GM19452 (cell line): ENCODE results near the gene CRPPA.
A peak's percentile ranks its signal among the peaks of the same experiment; 100 is the strongest.

Experiments
- ATAC-seq: cut with Tn5 transposase; IDR thresholded peaks from one replicate; pipeline ENCODE4 v1.9.1; 2021; ENCODE audit not compliant: unreplicated experiment

The CRPPA gene

GRCh38 chr7:16423761-16424160 lies 2.4 kb upstream of the CRPPA start:
- no peak for ATAC-seq

- ATAC-seq = no peak
Measured at GRCh38 chr7:16422917-16423316, 1.6 kb upstream of the CRPPA start.

GRCh38 chr7:16422103-16422435 lies 731 bp upstream of the CRPPA start:
- no peak for ATAC-seq

GRCh38 chr7:16420649-16421332 lies 547 bp downstream of the CRPPA start:
- ATAC-seq = peak; percentile 85

- no peak for ATAC-seq
Measured at GRCh38 chr7:16420329-16420648, 1.0 kb downstream of the CRPPA start.

GRCh38 chr7:16419859-16420258 lies 1.5 kb downstream of the CRPPA start:
- no peak for ATAC-seq

GRCh38 chr7:16419126-16419525 lies 2.2 kb downstream of the CRPPA start:
- no peak for ATAC-seq

- ATAC-seq = no peak
Measured at GRCh38 chr7:16417906-16418305, 3.4 kb downstream of the CRPPA start.

- no peak for ATAC-seq
Measured at GRCh38 chr7:16416289-16417282, 4.8 kb downstream of the CRPPA start.

GRCh38 chr7:16412274-16413254 lies 8.8 kb downstream of the CRPPA start:
- no peak for ATAC-seq

GRCh38 chr7:16411391-16411790 lies 9.9 kb downstream of the CRPPA start:
- ATAC-seq = no peak

- no peak for ATAC-seq
Measured at GRCh38 chr7:16409777-16410176, 11.6 kb downstream of the CRPPA start.

- ATAC-seq = no peak
Measured at GRCh38 chr7:16404636-16405035, 16.7 kb downstream of the CRPPA start.

GRCh38 chr7:16403475-16403874 lies 17.9 kb downstream of the CRPPA start:
- no peak for ATAC-seq

- no peak for ATAC-seq
Measured at GRCh38 chr7:16402940-16403339, 18.4 kb downstream of the CRPPA start.

- no peak for ATAC-seq
Measured at GRCh38 chr7:16402091-16402490, 19.2 kb downstream of the CRPPA start.

GRCh38 chr7:16400893-16401275 lies 20.5 kb downstream of the CRPPA start:
- ATAC-seq = no peak

GRCh38 chr7:16399916-16400892 lies 21.1 kb downstream of the CRPPA start:
- no peak for ATAC-seq

GRCh38 chr7:16399265-16399831 lies 22.0 kb downstream of the CRPPA start:
- no peak for ATAC-seq
